Non-pigmented ciliary epithelial cell (primary cell): ENCODE data around the gene GDPGP1.
"Not testable (repeated sequence)": the region's sequence is repeated elsewhere in the genome, so short reads cannot be mapped to it uniquely, and the experiment has no call there.

Experiments used
- DNase-seq: peaks from one replicate; pipeline ENCODE4 v3.0.0-alpha.2; 2010; ENCODE audit warnings: low read depth

GDPGP1 gene

GRCh38 chr15:90234096-90234988 lies at the start of gene GDPGP1:
GDPGP1 (plus strand) TSS chr15:90234209; CDS start chr15:90240909, 6,700 bp downstream.
- DNase-seq, result no peak

- DNase-seq, result no peak
Observed at GRCh38 chr15:90184786-90185704, 49.0 kb upstream of the GDPGP1 start.

- DNase-seq, result no peak
Observed at GRCh38 chr15:90187257-90187868, 46.6 kb upstream of the GDPGP1 start.

GRCh38 chr15:90188065-90188464 lies 45.9 kb upstream of the GDPGP1 start:
- DNase-seq, result not testable (repeated sequence)

GRCh38 chr15:90188914-90189748 lies 44.9 kb upstream of the GDPGP1 start:
- DNase-seq, result no peak

- DNase-seq, result no peak
Observed at GRCh38 chr15:90189781-90190467, 44.1 kb upstream of the GDPGP1 start.

GRCh38 chr15:90190606-90191343 lies 43.2 kb upstream of the GDPGP1 start:
- DNase-seq, result no peak

GRCh38 chr15:90191344-90191687 lies 42.7 kb upstream of the GDPGP1 start:
- DNase-seq, result no peak

- no peak for DNase-seq
Observed at GRCh38 chr15:90191794-90192509, 42.1 kb upstream of the GDPGP1 start.

- DNase-seq, result no peak
Observed at GRCh38 chr15:90192961-90193786, 40.8 kb upstream of the GDPGP1 start.

- DNase-seq, result no peak
Observed at GRCh38 chr15:90194655-90195054, 39.4 kb upstream of the GDPGP1 start.

GRCh38 chr15:90200534-90201129 lies 33.4 kb upstream of the GDPGP1 start:
- DNase-seq, result no peak

GRCh38 chr15:90201130-90201943 lies 32.7 kb upstream of the GDPGP1 start, which contains the start of gene SEMA4B:
SEMA4B (plus strand) TSS chr15:90201330; CDS start chr15:90201579, 249 bp downstream.
- DNase-seq, result no peak

- DNase-seq, result no peak
Observed at GRCh38 chr15:90201944-90202375, 32.0 kb upstream of the GDPGP1 start.

- no peak for DNase-seq
Observed at GRCh38 chr15:90202929-90203328, 31.1 kb upstream of the GDPGP1 start.

- DNase-seq, result no peak
Observed at GRCh38 chr15:90203473-90203872, 30.5 kb upstream of the GDPGP1 start.

- DNase-seq, result no peak
Observed at GRCh38 chr15:90203922-90204321, 30.1 kb upstream of the GDPGP1 start.
